ENCODE measurements around the gene CLEC10A. TPM values are rescaled to one million over a fixed set of nuclear protein-coding genes. Genes with fewer than 3 reads are reported as not detected.
"Not testable (repeated sequence)": the region's sequence is repeated elsewhere in the genome, so short reads cannot be mapped to it uniquely, and the experiment has no call there.

The CLEC10A gene
- total RNA-seq, 1 experiment from 2014 or later = not detected

- in situ Hi-C loops (cut with HindIII; ENCODE audit: low pct_unique_long_range_greater_than_20kb, low sequenced_read_pairs) = no loop called here
- peak; percentile 63 for DNase-seq (ENCODE audit: low read depth)
Observed at GRCh38 chr17:7083592-7083991, 3.5 kb upstream of the CLEC10A start.

- in situ Hi-C loops (cut with HindIII; ENCODE audit: low pct_unique_long_range_greater_than_20kb, low sequenced_read_pairs) = no loop called here
Observed at GRCh38 chr17:7081341-7082062, 1.5 kb upstream of the CLEC10A start.

GRCh38 chr17:7080456-7081041 lies 498 bp upstream of the CLEC10A start:
- in situ Hi-C loops (cut with HindIII; ENCODE audit: low pct_unique_long_range_greater_than_20kb, low sequenced_read_pairs) = no loop called here
- no peak for DNase-seq (ENCODE audit: low read depth)

More at GRCh38 chr17:7081341-7082062, 1.5 kb upstream of the CLEC10A start:
- no peak for DNase-seq (ENCODE audit: low read depth)

GRCh38 chr17:7078711-7079110 lies 1.3 kb downstream of the CLEC10A start:
- in situ Hi-C loops (cut with HindIII; ENCODE audit: low pct_unique_long_range_greater_than_20kb, low sequenced_read_pairs) = no loop called here

GRCh38 chr17:7077911-7078546 lies 2.0 kb downstream of the CLEC10A start:
- no peak for DNase-seq (ENCODE audit: low read depth)
- in situ Hi-C loops (cut with HindIII; ENCODE audit: low pct_unique_long_range_greater_than_20kb, low sequenced_read_pairs) = no loop called here

More at GRCh38 chr17:7078711-7079110, 1.3 kb downstream of the CLEC10A start:
- no peak for DNase-seq (ENCODE audit: low read depth)

- DNase-seq (ENCODE audit: low read depth) = no peak
- in situ Hi-C loops (cut with HindIII; ENCODE audit: low pct_unique_long_range_greater_than_20kb, low sequenced_read_pairs) = no loop called here
Observed at GRCh38 chr17:7074931-7075330, 5.1 kb downstream of the CLEC10A start.

GRCh38 chr17:7072406-7072805 lies 7.6 kb downstream of the CLEC10A start:
- no peak for DNase-seq (ENCODE audit: low read depth)
- in situ Hi-C loops (cut with HindIII; ENCODE audit: low pct_unique_long_range_greater_than_20kb, low sequenced_read_pairs) = no loop called here

GRCh38 chr17:7070712-7071111 lies 9.3 kb downstream of the CLEC10A start:
- DNase-seq (ENCODE audit: low read depth) = no peak
- in situ Hi-C loops (cut with HindIII; ENCODE audit: low pct_unique_long_range_greater_than_20kb, low sequenced_read_pairs) = no loop called here

- in situ Hi-C loops (cut with HindIII; ENCODE audit: low pct_unique_long_range_greater_than_20kb, low sequenced_read_pairs) = no loop called here
Observed at GRCh38 chr17:7068268-7068667, 11.8 kb downstream of the CLEC10A start.

GRCh38 chr17:7067198-7067597 lies 12.9 kb downstream of the CLEC10A start:
- no peak for DNase-seq (ENCODE audit: low read depth)
- in situ Hi-C loops (cut with HindIII; ENCODE audit: low pct_unique_long_range_greater_than_20kb, low sequenced_read_pairs) = no loop called here

More at GRCh38 chr17:7068268-7068667, 11.8 kb downstream of the CLEC10A start:
- no peak for DNase-seq (ENCODE audit: low read depth)

- in situ Hi-C loops (cut with HindIII; ENCODE audit: low pct_unique_long_range_greater_than_20kb, low sequenced_read_pairs) = no loop called here
- no peak for DNase-seq (ENCODE audit: low read depth)
Observed at GRCh38 chr17:7064261-7064660, 15.8 kb downstream of the CLEC10A start.

GRCh38 chr17:7063518-7064094 lies 16.4 kb downstream of the CLEC10A start:
- no peak for DNase-seq (ENCODE audit: low read depth)
- in situ Hi-C loops (cut with HindIII; ENCODE audit: low pct_unique_long_range_greater_than_20kb, low sequenced_read_pairs) = no loop called here

- in situ Hi-C loops (cut with HindIII; ENCODE audit: low pct_unique_long_range_greater_than_20kb, low sequenced_read_pairs) = no loop called here
- DNase-seq (ENCODE audit: low read depth) = peak; percentile 96
Observed at GRCh38 chr17:7060165-7060891, 19.7 kb downstream of the CLEC10A start.

GRCh38 chr17:7058831-7059447 lies 21.1 kb downstream of the CLEC10A start:
- peak; percentile 42 for DNase-seq (ENCODE audit: low read depth)

GRCh38 chr17:7056386-7056785 lies 23.7 kb downstream of the CLEC10A start:
- in situ Hi-C loops (cut with HindIII; ENCODE audit: low pct_unique_long_range_greater_than_20kb, low sequenced_read_pairs) = no loop called here
- peak; percentile 74 for DNase-seq (ENCODE audit: low read depth)

More at GRCh38 chr17:7058831-7059447, 21.1 kb downstream of the CLEC10A start:
- in situ Hi-C loops (cut with HindIII; ENCODE audit: low pct_unique_long_range_greater_than_20kb, low sequenced_read_pairs) = no loop called here

- DNase-seq (ENCODE audit: low read depth); in situ Hi-C loops (cut with HindIII; ENCODE audit: low pct_unique_long_range_greater_than_20kb, low sequenced_read_pairs): not testable (repeated sequence)
Observed at GRCh38 chr17:7050583-7050982, 29.5 kb downstream of the CLEC10A start.

- in situ Hi-C loops (cut with HindIII; ENCODE audit: low pct_unique_long_range_greater_than_20kb, low sequenced_read_pairs) = no loop called here
- no peak for DNase-seq (ENCODE audit: low read depth)
Observed at GRCh38 chr17:7048968-7049367, 31.1 kb downstream of the CLEC10A start.

- in situ Hi-C loops (cut with HindIII; ENCODE audit: low pct_unique_long_range_greater_than_20kb, low sequenced_read_pairs) = no loop called here
- no peak for DNase-seq (ENCODE audit: low read depth)
Observed at GRCh38 chr17:7047566-7047965, 32.5 kb downstream of the CLEC10A start.
